MM.1S (cell line): ENCODE data around the gene PDZD11.

ENCODE experiments used
- CTCF ChIP-seq: fragments of 300-600 bp; sonication (generic); IDR thresholded peaks from 2 replicates; pipeline ENCODE4 v1.5.1; 2016; ENCODE audit warnings: antibody characterized with exemption, low read length, mixed read lengths
- EZH2phosphoT487 ChIP-seq: fragments of 300-600 bp; sonication (generic); IDR thresholded peaks from 2 replicates; pipeline ENCODE4 v1.6.1; 2018; ENCODE audit warnings: antibody characterized with exemption, low read length

DNA sequence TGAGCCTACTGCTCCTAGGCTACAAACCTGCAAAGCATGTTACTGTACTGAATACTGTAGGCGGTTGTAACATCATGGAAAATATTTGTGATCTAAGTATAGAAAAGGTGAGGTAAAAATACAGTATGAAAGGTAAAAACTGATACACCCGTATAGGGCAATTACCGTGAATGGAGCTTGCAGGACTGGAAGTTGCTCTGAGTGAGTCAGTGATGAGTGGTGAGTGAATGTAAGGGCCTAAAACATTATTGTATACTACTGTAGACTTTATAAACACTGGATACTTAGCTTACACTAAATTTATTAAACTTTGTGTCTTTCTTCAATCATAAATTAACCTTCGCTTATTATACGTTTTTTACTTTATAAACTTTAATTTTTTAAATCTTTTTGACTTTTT is 3.9 kb upstream of the PDZD11 start:
- no peak for TF ChIP-seq CTCF
- no peak for TF ChIP-seq EZH2phosphoT487
